H9 (cell line): ENCODE results near the gene CGB8. TPM values are rescaled to one million over a fixed set of nuclear protein-coding genes. Genes with fewer than 3 reads are reported as not detected.

Experiments
- DNase-seq: peaks from one replicate; pipeline ENCODE4 v3.0.0-alpha.2; 2017
- H2AFZ ChIP-seq: one replicate; pipeline ENCODE4 v1.6.1; 2013; ENCODE audit warnings: mild to moderate bottlenecking, low read length, control low read depth, moderate library complexity
- H2AK5ac ChIP-seq: 2 replicates; pipeline ENCODE4 v1.6.1; 2013; ENCODE audit warnings: low read length, control low read depth, mixed read lengths; ENCODE audit not compliant: insufficient read length
- H2BK120ac ChIP-seq: one replicate; pipeline ENCODE4 v1.6.1; 2013; ENCODE audit warnings: low read depth, mild to moderate bottlenecking, low read length, control low read depth, inconsistent platforms; ENCODE audit not compliant: poor library complexity, severe bottlenecking
- H2BK12ac ChIP-seq: 2 replicates; pipeline ENCODE4 v1.6.1; 2013; ENCODE audit warnings: low read length, control low read depth, mixed read lengths, low read depth; ENCODE audit not compliant: insufficient read length
- H2BK15ac ChIP-seq: 2 replicates; pipeline ENCODE4 v1.6.1; 2013; ENCODE audit warnings: low read depth, low read length, control low read depth
- H2BK20ac ChIP-seq: one replicate; pipeline ENCODE4 v1.6.1; 2013; ENCODE audit warnings: low read depth, mild to moderate bottlenecking, low read length, control low read depth, inconsistent platforms; ENCODE audit not compliant: poor library complexity, severe bottlenecking
- H2BK5ac ChIP-seq: 2 replicates; pipeline ENCODE4 v1.6.1; 2013; ENCODE audit warnings: low read length, control low read depth, mixed read lengths; ENCODE audit not compliant: insufficient read length
- H3K14ac ChIP-seq: 2 replicates; pipeline ENCODE4 v1.6.1; 2013; ENCODE audit warnings: low read length, control low read depth; ENCODE audit not compliant: insufficient read depth
- H3K18ac ChIP-seq: 2 replicates; pipeline ENCODE4 v1.6.1; 2013; ENCODE audit warnings: low read depth, mild to moderate bottlenecking, mixed read lengths, low read length, control low read depth; ENCODE audit not compliant: insufficient read length
- H3K23ac ChIP-seq: 2 replicates; pipeline ENCODE4 v1.6.1; 2013; ENCODE audit warnings: low read length, control low read depth, mixed read lengths, low read depth; ENCODE audit not compliant: insufficient read length
- H3K23me2 ChIP-seq: 2 replicates; pipeline ENCODE4 v1.6.1; 2013; ENCODE audit warnings: low read depth, mild to moderate bottlenecking, mixed read lengths, low read length, control low read depth; ENCODE audit not compliant: insufficient read length, poor library complexity, severe bottlenecking
- H3K27ac ChIP-seq: 2 replicates; pipeline ENCODE4 v1.5.1; 2013; ENCODE audit warnings: low read length, control low read depth, mixed read lengths, low read depth; ENCODE audit not compliant: insufficient read length
- H3K27me3 ChIP-seq: 2 replicates; pipeline ENCODE4 v1.6.1; 2013; ENCODE audit warnings: low read length, control low read depth, inconsistent platforms; ENCODE audit not compliant: insufficient read depth
- H3K4ac ChIP-seq: 2 replicates; pipeline ENCODE4 v1.6.1; 2013; ENCODE audit warnings: low read depth, mild to moderate bottlenecking, control low read depth, inconsistent platforms, low read length, moderate library complexity
- H3K4me1 ChIP-seq: 2 replicates; pipeline ENCODE4 v1.6.1; 2013; ENCODE audit warnings: low read length, control low read depth, inconsistent platforms; ENCODE audit not compliant: insufficient read depth
- H3K4me2 ChIP-seq: 2 replicates; pipeline ENCODE4 v1.6.1; 2013; ENCODE audit warnings: low read length, control low read depth, mixed read lengths; ENCODE audit not compliant: insufficient read length, insufficient read depth
- H3K56ac ChIP-seq: 2 replicates; pipeline ENCODE4 v1.6.1; 2013; ENCODE audit warnings: low read depth, mild to moderate bottlenecking, mixed read lengths, low read length, control low read depth; ENCODE audit not compliant: insufficient read length
- H3K79me1 ChIP-seq: 2 replicates; pipeline ENCODE4 v1.6.1; 2013; ENCODE audit warnings: low read depth, mild to moderate bottlenecking, moderate library complexity, low read length, control low read depth, inconsistent platforms; ENCODE audit not compliant: insufficient read depth, poor library complexity, severe bottlenecking
- H3K79me2 ChIP-seq: 2 replicates; pipeline ENCODE4 v1.6.1; 2013; ENCODE audit warnings: low read length, control low read depth, inconsistent platforms; ENCODE audit not compliant: insufficient read depth
- H3K9ac ChIP-seq: 2 replicates; pipeline ENCODE4 v1.6.1; 2013; ENCODE audit warnings: low read length, control low read depth, mixed read lengths; ENCODE audit not compliant: insufficient read length; ENCODE audit errors: extremely low read depth
- H3K9me3 ChIP-seq: one replicate; pipeline ENCODE4 v1.6.1; 2013; ENCODE audit warnings: low read depth, low read length, inconsistent platforms; ENCODE audit not compliant: control insufficient read depth
- H3T11ph ChIP-seq: one replicate; pipeline ENCODE4 v1.6.1; 2013; ENCODE audit warnings: mild to moderate bottlenecking, low read length, control low read depth, inconsistent platforms
- H4K20me1 ChIP-seq: one replicate; pipeline ENCODE4 v1.6.1; 2013; ENCODE audit not compliant: control insufficient read depth, insufficient read length, insufficient read depth
- H4K5ac ChIP-seq: 2 replicates; pipeline ENCODE4 v1.6.1; 2013; ENCODE audit warnings: low read depth, mild to moderate bottlenecking, mixed read lengths, low read length, control low read depth; ENCODE audit not compliant: insufficient read length
- H4K8ac ChIP-seq: replicated peaks from 2 replicates; pipeline ENCODE4 v1.6.1; 2013; ENCODE audit warnings: low read length, control low read depth, mixed read lengths, low read depth; ENCODE audit not compliant: insufficient read length
- H4K91ac ChIP-seq: 2 replicates; pipeline ENCODE4 v1.6.1; 2013; ENCODE audit warnings: low read depth, mild to moderate bottlenecking, moderate library complexity, mixed read lengths, low read length, control low read depth; ENCODE audit not compliant: insufficient read length
- H3K27ac Mint-ChIP-seq, 3 experiments: 2 replicates in 2 of 3; 3 replicates in 1 of 3; pipeline ENCODE4 v1.8.0; 2020 to 2021; ENCODE audit warnings: mixed read lengths in 3 of 3, mild to moderate bottlenecking in 1 of 3, moderate library complexity in 1 of 3
- H3K27me3 Mint-ChIP-seq: 2 replicates; pipeline ENCODE4 v1.8.0; 2021; ENCODE audit warnings: low read depth, mild to moderate bottlenecking, moderate library complexity, mixed read lengths
- H3K36me3 Mint-ChIP-seq, 3 experiments: 2 replicates in 2 of 3; 3 replicates in 1 of 3; pipeline ENCODE4 v1.8.0; 2020 to 2021; ENCODE audit warnings: low read depth in 3 of 3, mixed read lengths in 3 of 3; ENCODE audit not compliant: insufficient read depth in 1 of 3
- H3K4me1 Mint-ChIP-seq, 2 experiments: 2 replicates each; pipeline ENCODE4 v1.8.0; 2020; ENCODE audit warnings: mixed read lengths in 2 of 2
- H3K4me3 Mint-ChIP-seq, 2 experiments: 2 replicates in 1 of 2; 3 replicates in 1 of 2; pipeline ENCODE4 v1.8.0; 2020 to 2021; ENCODE audit warnings: mild to moderate bottlenecking in 2 of 2, mixed read lengths in 2 of 2, moderate library complexity in 1 of 2
- H3K9me3 Mint-ChIP-seq, 2 experiments: 2 replicates in 1 of 2; 3 replicates in 1 of 2; pipeline ENCODE4 v1.8.0; 2020; ENCODE audit warnings: mild to moderate bottlenecking in 2 of 2, mixed read lengths in 2 of 2, moderate library complexity in 1 of 2
- WGBS: extraction: QIAGEN DNeasy Blood & Tissue Kit; methylation state at CpG from one replicate; pipeline ENCODE4 v1.1.7; 2013; ENCODE audit warnings: missing lambda C conversion rate, low lambda C conversion rate, mixed read lengths; ENCODE audit not compliant: insufficient read length; ENCODE audit errors: extremely low coverage; 5-methylcytosine and 5-hydroxymethylcytosine counted together
- total RNA-seq: library from RNA; stranded (reverse); gene quantifications from 2 replicates; pipeline ENCODE4 v1.2.1, GENCODE V29; 2021
- TF ChIP-seq, protein P1 (sequence below): fragments of 200-600 bp; sonication (generic); conservative IDR thresholded peaks from 3 replicates; pipeline ENCODE4 v1.8.0; 2021; ENCODE audit warnings: antibody characterized with exemption, mild to moderate bottlenecking

The CGB8 gene
- total RNA-seq, 1 experiment from 2014 or later: not detected

DNA sequence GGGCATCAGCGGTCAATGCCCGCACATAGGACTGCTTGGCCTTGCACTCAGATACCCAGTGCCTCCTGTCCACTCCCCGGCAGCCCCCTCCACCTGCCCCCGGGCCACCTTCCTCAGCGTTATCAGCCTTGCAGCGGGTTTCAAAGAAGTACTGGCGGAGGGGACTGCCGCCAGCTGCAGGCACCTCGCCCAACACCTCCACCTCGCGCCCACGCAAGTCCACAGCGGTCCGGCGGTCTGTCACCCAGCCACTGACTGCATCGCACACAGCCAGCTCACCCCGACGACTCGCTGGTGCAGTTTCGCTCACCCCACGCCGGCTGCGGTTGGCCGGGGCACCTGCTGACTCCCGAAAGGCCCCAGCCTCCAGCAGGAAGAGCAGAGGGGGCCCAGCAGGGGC is 12.5 kb upstream of the CGB8 start:
- Histone ChIP-seq H3K9ac (no peak overlapping the region), H3K27ac (no peak overlapping the region), H3K56ac (no peak overlapping the region), H2AFZ (no peak overlapping the region), H2AK5ac (no peak overlapping the region), H2BK12ac (no peak overlapping the region), H3K23me2 (peaks cover 8% of the 10 kb centered on the region), H3K4me2 (no peak overlapping the region), H3K27me3 (peaks cover 16% of the 10 kb centered on the region; the same call in 1 of the 2 replicates), H4K5ac (no peak overlapping the region), H2BK15ac (no peak overlapping the region), H3K9me3 (no peaks in the 10 kb centered on the region), H2BK20ac (no peak overlapping the region), H3K23ac (no peak overlapping the region), H2BK5ac (no peak overlapping the region), H2BK120ac (no peak overlapping the region), H4K91ac (no peak overlapping the region), H4K8ac (no peak overlapping the region), H4K20me1 (no peaks in the 10 kb centered on the region), H3T11ph (no peak overlapping the region), H3K4ac (no peak overlapping the region), H3K18ac (no peak overlapping the region), H3K79me1 (no peaks in the 10 kb centered on the region), H3K79me2 (no peaks in the 10 kb centered on the region), H3K14ac (no peak overlapping the region), H3K4me1 (peaks cover 2% of the 10 kb centered on the region; the same call in 1 of the 2 replicates)
- no peaks in the 10 kb centered on the region; a peak in 1 of 7 replicates for H3K36me3 Mint-ChIP-seq
- TF ChIP-seq, protein P1, sequence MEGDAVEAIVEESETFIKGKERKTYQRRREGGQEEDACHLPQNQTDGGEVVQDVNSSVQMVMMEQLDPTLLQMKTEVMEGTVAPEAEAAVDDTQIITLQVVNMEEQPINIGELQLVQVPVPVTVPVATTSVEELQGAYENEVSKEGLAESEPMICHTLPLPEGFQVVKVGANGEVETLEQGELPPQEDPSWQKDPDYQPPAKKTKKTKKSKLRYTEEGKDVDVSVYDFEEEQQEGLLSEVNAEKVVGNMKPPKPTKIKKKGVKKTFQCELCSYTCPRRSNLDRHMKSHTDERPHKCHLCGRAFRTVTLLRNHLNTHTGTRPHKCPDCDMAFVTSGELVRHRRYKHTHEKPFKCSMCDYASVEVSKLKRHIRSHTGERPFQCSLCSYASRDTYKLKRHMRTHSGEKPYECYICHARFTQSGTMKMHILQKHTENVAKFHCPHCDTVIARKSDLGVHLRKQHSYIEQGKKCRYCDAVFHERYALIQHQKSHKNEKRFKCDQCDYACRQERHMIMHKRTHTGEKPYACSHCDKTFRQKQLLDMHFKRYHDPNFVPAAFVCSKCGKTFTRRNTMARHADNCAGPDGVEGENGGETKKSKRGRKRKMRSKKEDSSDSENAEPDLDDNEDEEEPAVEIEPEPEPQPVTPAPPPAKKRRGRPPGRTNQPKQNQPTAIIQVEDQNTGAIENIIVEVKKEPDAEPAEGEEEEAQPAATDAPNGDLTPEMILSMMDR: no peak
- WGBS: no CpG with 5 or more reads among the region's 25 CpGs
- H3K27me3 Mint-ChIP-seq: peaks cover 76% of the 10 kb centered on the region
- H3K27ac Mint-ChIP-seq: no peak overlapping the region
- DNase-seq: no peak
- H3K4me1 Mint-ChIP-seq: peaks cover 37 to 50% of the 10 kb centered on the region in 2 experiments
- no peak overlapping the region for H3K4me3 Mint-ChIP-seq
- peaks cover 0 to 2% of the 10 kb centered on the region in 2 experiments; a peak in 1 of 5 replicates for H3K9me3 Mint-ChIP-seq
